Stimulated activated naive CD4-positive, alpha-beta T cell (primary cell): ENCODE results near the gene RAB1B.
"Not testable (repeated sequence)": the region's sequence is repeated elsewhere in the genome, so short reads cannot be mapped to it uniquely, and the experiment has no call there.

Experiments used
- DNase-seq, 6 experiments: peaks; one replicate each; lab custom pipeline; 2025; lab: John Stamatoyannopoulos, UW

RAB1B gene

DNA sequence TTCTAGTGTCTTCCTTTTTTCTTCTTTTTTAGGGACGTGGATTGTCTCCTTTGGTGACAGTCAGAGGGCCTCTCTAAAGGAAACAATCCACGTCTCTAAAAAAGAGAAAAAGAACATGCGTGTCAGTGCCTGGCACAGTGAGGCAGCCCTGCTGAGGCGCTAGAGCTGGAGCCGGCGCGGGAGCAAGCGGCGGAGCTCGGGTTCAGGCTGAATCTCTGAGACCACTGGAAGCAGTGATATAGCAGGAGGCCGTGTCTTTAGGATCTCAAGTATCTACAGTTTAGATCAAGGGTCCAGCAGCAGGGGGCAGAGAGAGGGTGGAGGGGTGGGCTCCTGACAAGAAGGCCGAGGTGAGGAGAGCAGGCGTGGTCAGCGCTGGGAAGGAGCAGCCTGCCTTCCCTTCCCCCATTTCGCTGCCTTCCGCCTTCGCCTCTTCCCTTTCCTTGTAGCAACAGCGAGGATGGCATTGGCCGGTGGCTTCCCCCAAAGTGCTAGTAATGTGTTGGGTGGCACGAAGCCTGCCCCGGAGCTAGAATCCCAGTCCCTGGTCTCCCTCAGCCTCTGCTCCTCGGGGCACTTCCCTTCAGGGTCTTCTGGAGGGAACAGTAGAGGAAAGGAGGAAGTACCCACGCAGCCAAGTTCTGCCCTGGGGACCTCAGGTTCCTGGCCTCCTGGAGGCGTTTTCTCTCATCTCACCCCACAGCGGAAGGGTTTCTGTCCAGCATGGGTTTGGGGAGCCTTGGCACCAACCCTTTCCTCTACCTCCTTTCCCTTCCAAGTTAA lies 28.2 kb upstream of the RAB1B start:
- no peak for DNase-seq

- DNase-seq = no peak
Measured at GRCh38 chr11:66240781-66241136, 27.7 kb upstream of the RAB1B start.

DNA sequence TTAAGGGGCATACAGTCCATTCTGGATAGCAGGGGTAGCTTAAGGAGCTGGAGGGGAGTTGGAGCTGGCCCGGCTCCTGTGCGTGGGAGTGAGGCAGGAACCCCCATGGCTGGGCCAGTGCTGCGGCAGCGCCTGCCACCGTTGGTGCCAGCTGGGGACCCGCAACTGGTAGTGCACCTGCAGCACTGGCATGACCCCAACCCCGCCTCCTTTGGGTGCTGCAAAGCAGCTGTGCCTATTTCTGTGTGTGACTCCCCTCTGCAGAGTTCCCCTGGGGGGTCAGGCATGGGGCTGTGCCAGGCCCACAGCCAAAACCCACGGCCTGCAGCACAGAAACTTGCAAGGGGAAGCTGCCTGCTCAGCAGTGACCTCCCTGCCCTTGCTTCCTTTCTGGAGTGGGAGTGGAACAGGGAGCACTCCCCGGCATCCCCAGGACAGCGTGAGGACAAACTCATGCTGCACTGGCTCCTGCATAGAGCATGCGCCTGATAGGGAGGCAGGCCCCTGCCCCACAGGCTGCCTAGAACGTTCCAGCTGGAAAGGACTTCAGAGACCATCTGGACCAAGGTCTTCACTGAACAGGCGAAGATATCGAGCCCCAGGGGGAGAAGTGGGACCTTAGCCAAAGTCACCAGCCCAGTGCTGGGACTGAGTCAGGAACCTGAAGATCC lies 26.2 kb upstream of the RAB1B start:
- DNase-seq = no peak

GRCh38 chr11:66243782-66244535 lies 24.5 kb upstream of the RAB1B start:
- no peak for DNase-seq

DNA sequence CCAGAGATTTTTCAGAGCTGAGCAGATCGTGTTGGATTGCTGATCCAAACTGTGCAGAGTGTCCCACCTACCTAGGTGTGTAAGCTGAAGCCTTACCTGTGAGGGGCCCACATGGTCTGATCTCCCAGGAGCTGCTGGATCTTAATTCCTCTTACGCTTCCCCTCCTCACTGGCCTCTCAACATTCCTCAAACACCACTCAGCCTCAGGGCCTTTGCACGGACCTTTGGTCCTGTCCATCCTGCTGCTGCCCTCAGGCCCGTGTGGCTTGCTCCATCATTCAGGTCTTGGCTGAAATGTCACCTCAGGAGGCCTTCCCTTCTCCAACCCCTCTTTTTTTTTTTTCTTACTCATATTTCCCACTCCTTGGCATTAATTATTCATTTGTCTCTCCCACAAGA lies 21.1 kb upstream of the RAB1B start:
- DNase-seq = no peak

DNA sequence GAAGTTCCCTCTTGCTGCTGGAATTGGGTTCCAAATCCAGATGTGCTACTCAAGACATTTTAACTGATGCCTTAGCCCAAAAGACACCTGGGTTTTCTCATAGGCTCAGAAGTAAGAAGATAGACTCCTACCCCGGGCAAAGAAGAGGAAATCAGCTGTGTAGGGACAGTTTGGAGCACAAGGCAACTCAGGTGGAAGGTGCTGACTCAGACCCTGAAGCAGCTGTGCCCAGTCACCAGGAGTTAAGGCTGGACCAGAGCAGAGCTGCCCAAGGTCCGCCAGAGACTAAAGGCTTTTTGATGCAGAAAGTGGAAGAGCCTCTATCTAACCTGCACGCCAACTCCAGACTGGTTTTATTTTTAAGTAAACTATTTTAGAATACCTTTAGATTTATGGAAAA lies 20.6 kb upstream of the RAB1B start:
- DNase-seq = no peak

- no peak for DNase-seq
Measured at GRCh38 chr11:66248903-66249302, 19.5 kb upstream of the RAB1B start.

GRCh38 chr11:66251809-66252208 lies 16.6 kb upstream of the RAB1B start:
- no peak for DNase-seq

DNA sequence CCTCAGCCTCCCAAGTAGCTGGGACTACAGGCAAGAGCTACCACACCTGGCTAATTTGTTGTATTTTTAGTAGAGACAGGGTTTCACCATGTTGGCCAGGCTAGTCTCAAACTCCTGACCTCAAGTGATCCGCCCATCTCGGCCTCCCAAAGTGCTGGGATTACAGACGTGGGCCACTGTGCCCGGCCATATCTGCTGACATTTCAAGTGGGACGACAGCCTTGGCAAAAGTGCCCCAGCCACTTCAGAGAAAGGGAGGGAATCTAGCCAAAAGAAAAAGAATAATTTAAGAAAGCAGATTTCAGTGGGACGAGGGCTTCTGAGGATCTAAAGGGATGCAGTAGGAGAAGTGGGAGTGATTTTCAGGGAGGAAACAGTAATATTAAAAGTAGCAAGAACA lies 15.4 kb upstream of the RAB1B start:
- DNase-seq = not testable (repeated sequence)

DNA sequence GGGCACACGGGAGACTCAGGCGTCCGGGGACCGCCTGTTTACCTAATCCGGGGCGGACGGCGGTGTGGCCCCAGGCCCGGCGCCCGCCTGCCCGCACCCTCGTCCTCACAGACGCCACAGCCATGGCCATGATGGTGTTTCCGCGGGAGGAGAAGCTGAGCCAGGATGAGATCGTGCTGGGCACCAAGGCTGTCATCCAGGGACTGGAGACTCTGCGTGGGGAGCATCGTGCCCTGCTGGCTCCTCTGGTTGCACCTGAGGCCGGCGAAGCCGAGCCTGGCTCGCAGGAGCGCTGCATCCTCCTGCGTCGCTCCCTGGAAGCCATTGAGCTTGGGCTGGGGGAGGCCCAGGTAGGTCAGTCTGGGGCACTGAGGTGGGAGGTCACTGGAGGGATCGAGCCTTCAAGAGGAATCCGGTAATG lies 10.0 kb upstream of the RAB1B start:
- no peak for DNase-seq

- DNase-seq = no peak
Measured at GRCh38 chr11:66259225-66259624, 9.2 kb upstream of the RAB1B start.

- DNase-seq = no peak
Measured at GRCh38 chr11:66259956-66260355, 8.5 kb upstream of the RAB1B start.

- DNase-seq = no peak
Measured at GRCh38 chr11:66261578-66261977, 6.9 kb upstream of the RAB1B start.

DNA sequence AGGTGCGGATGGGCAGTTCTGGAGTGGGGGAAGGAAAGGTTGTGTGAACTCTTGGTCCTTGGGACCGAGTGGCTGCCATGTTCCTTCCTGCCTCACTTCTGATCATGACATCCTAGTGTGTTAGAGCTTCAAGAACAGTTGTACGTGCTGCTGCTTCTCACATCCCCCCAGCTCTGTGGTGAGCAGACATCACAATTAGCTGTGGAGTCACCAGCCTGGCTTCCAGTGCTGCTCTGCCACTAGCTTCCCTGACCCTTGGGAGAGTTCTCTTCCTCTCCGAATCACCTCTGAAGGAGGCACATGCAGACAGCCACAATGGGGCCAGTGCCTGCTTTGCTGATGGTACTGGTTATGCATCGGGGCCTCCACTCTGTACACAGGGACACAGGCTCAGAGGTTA lies 6.2 kb upstream of the RAB1B start:
- no peak for DNase-seq

DNA sequence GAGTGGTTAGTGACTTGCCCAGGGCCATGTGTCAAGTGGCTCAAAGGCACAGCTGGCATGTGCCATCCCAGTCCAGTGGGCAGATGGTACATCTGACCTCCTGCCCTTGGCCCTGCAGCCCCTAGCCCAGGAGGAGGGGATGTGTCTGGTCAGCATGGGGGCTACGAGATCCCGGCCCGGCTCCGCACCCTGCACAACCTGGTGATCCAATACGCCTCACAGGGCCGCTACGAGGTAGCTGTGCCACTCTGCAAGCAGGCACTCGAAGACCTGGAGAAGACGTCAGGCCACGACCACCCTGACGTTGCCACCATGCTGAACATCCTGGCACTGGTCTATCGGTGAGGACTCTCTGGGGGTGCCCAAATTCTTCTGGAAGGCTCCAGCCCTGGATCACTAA lies 5.7 kb upstream of the RAB1B start:
- no peak for DNase-seq

DNA sequence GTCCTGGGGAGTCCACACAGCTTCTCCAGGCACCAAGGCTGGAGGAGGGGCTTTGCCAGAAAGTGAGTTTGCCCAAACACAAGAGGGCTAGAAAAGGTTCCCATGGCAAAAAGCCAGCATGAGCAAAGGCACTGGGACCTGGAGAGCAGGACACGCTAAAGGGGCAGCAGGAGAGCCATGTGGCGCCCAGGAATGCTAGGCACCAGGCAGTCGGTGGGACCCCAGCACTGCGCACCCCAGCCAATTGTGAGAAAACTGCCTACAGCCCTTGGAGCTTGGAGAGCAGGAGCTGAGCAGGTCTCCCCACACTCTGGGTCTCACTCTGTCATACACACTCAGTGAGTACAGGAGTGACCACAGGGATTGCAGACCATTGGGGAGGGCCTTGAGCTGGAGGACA lies 5.2 kb upstream of the RAB1B start:
- DNase-seq = no peak

DNA sequence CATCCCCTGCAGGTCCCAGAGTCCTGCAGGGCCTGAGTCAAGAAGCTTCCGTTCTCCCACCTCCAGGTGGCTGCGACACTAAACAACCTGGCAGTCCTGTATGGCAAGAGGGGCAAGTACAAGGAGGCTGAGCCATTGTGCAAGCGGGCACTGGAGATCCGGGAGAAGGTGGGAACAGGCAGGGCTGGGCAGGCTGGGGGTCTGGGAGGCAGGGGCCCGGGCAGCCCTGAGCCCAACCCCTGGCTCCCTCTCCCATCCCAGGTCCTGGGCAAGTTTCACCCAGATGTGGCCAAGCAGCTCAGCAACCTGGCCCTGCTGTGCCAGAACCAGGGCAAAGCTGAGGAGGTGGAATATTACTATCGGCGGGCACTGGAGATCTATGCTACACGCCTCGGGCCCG lies 4.7 kb upstream of the RAB1B start:
- no peak for DNase-seq

- no peak for DNase-seq
Measured at GRCh38 chr11:66264383-66264782, 4.1 kb upstream of the RAB1B start.

- DNase-seq = peak in 2 of 6 experiments; percentile 8 to 10
Measured at GRCh38 chr11:66264914-66265313, 3.5 kb upstream of the RAB1B start.

DNA sequence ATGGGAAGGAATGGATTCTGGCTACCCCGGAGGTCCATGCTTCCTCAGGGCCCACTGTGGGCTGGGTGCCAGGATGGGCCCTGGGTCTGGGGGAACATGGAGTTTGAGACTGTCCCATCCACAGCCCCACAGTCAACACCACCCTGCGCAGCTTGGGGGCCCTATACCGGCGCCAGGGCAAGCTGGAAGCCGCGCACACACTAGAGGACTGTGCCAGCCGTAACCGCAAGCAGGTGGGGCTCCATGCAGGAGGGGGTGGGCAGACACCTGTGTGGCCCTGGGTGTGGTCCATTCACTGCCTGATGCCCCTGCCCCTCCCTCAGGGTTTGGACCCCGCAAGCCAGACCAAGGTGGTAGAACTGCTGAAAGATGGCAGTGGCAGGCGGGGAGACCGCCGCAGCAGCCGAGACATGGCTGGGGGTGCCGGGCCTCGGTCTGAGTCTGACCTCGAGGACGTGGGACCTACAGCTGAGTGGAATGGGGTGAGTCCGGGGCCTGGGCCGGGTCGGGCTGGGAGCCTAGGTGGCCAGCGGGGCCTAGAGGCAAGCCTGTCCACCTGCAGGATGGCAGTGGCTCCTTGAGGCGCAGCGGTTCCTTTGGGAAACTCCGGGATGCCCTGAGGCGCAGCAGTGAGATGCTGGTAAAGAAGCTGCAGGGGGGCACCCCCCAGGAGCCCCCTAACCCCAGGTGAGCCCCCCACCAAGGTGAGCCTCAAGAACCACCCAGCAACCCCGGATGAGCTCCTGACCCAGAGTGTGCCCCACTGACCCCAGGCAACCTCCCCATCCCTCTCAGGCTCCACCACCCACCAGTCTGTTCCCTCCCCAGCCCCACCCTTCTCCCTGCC lies 2.7 kb upstream of the RAB1B start:
- DNase-seq = no peak

- no peak for DNase-seq
Measured at GRCh38 chr11:66266378-66267038, 1.9 kb upstream of the RAB1B start.

GRCh38 chr11:66267039-66267378 lies 1.4 kb upstream of the RAB1B start:
- no peak for DNase-seq
